ENCODE results near the gene PHC2.

Gene PHC2

GRCh38 chr1:33388805-33389771 lies 41.8 kb downstream of the PHC2 start:
- DNase-seq: no peak

DNA sequence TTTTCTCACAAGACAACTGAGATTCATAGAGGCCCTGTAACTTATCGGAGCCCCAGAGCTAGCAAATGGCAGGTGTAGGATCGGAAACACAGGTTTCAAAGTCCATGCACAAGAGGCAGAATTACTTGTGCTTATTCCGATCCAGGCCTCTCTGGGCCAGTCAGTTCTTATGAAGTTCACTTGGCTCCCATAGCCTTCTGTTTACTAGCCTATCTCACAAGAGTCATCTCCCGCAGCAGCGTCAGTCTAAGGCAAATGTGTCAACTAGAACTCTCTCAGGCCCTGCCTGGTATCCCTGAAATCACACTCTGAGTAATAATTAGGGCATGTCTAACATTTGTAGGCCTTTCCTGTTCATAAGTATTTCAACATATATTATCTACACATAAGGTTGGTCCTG lies 43.3 kb downstream of the PHC2 start:
- no peak for DNase-seq

GRCh38 chr1:33385251-33385650 lies 45.6 kb downstream of the PHC2 start:
- DNase-seq: no peak

DNA sequence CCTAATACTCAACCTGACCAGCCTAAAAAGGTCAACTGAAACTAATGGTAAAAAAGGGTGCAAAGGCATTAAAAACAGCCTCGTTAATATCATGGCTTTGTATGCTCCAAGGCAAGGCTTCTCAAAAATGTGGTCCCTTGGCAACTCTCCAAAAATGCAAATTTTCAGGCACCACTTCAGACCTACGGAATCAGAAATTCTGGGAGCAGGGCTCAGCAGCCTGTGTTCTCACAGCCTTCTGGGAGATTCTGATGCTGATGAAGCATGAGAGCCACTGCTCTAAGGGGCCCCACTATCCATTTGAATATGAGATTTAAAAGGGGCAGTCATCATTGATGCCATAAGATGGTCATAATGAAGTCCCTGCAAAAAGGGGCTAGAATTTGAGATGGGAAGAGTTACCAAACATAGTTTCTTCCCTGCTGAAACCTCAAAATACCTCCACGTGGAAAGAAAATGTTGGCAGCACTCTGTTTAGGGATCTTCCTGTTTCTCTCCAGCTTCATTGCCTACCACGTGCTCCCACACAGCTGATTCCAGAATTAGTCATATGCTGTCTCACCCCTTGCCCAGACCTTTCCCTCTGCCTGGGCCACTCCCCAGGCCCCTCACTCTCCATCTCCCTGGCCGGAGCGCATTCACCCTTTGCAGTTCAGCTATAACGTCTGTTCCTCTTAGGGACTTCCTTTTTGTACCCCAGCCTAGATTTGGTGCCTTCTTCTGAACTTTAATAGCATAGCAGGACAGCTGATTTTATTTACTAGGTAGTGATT lies 46.7 kb downstream of the PHC2 start:
- no peak for DNase-seq

GRCh38 chr1:33383489-33383888 lies 47.4 kb downstream of the PHC2 start:
- no peak for DNase-seq

DNA sequence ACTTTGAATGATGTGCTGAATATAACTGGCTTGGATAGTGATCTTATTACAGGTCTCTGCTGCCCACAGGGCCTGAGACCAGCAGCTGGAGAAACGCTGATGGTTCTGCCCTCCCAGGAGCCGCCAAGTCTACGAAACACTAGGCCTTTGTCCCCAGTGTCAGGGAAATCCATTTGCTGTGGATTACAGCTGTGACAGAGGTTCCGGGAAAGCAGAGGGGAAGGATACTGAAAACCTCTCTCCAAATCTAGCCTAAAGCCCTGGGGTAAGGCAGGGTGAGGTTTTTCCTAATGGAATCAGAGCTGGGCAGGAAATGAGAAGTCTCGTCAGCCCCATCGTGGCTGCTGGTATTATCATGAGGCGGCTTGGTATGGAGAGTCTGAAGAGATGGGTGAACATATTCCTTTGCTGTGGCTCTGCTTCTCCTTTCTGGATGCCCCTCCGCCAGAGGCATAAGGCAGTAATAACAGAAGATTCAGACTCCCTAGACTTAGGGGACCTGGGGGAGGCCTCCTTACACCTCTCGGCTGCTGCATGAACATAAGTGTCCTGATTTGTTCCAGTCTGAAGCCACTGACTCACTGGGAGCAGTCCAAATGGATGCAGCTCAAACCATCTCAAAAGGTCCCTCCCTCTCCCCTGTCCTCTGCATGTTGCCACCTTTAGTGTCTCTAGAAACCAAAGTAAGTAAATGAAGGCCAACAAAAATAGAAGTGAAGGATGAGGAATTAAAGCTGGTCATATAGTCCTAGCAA lies 48.1 kb downstream of the PHC2 start:
- DNase-seq: no peak

DNA sequence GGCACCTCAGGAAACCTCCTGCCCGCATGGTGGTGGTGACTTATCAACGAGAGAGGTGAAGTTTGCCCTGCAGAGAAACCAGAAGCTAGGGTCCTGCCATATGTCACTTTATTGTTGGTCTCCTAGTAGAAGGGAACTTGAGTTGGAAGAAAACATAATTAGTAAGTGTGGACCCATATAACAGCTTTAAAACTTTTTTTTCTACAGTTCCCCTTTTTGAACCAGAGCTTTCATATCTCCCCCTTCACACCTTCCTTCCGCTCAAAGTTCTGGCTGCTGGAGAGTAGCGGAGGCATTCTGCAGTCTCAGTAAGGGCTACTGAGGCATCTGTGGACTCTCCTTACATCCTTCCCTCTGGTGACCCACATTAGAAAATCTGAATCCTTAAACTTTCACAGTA lies 48.9 kb downstream of the PHC2 start:
- no peak for DNase-seq

DNA sequence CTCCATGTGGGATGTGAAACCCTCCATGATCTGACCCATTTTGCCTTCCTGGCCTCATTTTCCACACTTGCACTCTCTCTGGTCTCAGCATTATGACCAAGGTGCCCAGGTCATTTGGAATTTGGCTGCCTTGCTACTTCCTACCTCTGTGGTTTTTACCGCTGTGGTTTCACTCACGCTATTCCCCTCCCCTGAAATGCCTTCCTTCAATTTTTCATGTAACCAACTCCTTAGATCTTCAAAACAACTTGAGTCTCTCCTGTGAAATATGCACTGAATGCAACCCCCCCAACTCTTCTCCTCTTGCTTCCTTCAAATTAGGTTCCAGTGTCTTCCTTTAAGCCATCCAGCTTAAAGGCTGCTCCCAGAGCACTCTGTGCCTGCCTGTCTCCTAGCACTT lies 50.1 kb downstream of the PHC2 start:
- no peak for DNase-seq

DNA sequence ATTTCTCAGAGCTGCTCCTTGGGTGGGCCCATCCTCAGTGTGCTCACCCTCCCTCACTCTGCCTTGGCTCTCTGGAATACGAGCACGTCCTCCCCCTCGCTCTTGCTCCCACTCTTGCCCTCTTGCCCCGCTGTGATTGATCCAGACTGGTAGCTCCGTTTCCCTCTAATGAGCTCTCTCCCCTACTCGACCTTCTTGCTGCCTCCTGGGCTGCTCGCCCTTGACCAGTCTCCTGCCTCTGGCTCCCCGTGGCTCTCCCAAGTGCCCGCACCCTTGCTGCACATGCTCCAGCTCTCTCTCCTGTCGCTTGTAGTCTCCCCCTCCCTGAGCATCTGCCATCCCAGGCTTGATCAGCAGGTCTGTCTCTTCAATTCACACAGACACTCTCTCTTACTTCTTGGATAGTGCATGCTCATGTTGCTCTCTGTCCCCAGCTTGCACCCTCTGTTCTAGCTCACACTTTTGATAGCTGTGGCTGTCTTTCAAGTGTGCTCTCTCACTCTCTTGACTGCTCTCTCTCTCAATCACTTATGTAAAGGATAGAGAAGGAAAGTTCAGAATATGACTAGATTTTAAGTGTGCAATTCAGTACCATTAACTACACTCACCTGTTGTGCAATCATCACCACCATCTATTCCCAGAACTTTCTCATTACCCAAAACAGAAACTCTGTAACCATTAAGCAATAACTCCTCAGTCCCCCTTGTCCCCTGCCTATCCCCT lies 51.1 kb downstream of the PHC2 start:
- DNase-seq: no peak

DNA sequence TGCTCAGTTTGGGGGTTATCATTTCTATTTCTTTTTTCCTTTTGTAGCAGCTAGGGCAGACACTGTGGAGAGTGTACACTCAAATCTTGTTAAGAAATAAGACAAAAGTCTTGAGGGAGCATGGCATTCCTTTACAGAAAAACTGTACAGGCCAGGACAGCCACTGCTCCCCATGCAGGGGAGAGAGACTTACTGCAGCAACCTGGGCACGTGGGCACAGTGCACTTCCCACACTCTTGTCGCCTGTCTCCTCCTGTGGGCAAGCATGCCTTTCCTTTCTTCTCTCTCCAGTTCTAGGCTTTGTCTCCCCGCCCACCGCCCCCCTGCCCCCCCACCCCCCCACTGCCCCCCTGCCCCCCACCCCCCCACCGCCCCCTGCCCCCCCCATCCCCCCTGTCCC lies 51.9 kb downstream of the PHC2 start:
- no peak for DNase-seq

DNA sequence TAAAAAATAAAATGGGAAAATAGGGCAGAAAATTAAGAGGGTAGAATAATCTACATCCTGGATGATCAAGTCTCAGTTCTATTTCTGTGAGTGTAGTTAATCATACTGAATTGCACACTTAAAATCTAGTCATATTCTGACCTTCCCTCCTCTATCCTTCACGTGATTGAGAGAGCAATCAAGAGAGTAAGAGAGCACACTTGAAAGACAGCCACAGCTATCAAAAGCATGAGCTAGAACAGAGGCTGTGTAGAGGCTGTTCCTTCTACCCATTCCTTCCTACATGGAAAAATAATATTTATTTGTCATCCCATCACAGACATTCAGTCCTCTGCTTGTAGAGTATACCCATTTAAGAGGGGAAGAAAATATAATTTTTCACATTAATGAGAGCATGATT lies 52.4 kb downstream of the PHC2 start:
- DNase-seq: no peak

- DNase-seq: no peak
These were observed 53.1 kb downstream of the PHC2 start for GRCh38 chr1:33377756-33378155.

- no peak for DNase-seq
These were observed 53.9 kb downstream of the PHC2 start for GRCh38 chr1:33377013-33377412.

GRCh38 chr1:33375316-33375715 lies 55.6 kb downstream of the PHC2 start:
- DNase-seq: no peak

GRCh38 chr1:33374336-33375105 lies 56.4 kb downstream of the PHC2 start:
- DNase-seq: no peak

DNA sequence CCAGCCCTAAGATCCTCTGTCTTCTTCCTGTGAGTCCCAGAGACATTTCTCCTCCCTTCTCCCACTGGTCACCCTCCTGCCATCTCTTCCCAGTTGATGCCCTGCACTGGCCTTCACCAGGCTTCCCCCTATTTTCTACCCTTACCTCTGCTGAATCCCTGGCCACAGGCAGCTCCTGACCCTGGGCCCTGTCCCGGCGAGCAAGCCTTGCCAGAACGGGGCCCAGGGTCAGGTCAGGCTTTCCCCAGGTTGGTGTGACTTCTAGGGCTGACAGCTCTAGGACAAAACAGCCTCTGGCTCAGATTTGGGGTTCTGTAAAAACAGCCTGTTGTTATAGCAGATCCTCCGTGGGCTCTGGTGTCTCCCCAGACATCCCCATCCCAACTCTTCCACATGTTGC lies 57.3 kb downstream of the PHC2 start:
- DNase-seq: no peak

DNA sequence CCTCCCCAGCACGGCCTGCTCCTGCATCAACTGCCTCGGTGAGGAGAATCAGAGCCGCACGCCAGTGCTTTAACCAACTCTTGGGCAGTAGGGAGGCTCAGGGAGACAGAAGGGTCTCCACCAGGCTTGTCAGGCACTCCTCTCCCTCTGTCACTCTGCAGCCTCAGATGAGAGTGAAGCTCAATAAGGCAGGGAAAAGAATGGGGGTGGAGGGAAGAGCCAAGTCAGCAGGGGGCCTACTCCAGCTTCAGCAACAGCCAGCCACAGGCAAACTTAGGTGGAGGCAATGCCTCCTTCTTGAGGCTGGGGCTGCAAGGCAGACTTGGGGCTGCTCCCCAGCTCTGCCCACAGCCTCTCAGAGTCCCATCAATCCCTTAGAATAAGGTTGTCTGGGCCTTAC lies 58.2 kb downstream of the PHC2 start:
- no peak for DNase-seq

DNA sequence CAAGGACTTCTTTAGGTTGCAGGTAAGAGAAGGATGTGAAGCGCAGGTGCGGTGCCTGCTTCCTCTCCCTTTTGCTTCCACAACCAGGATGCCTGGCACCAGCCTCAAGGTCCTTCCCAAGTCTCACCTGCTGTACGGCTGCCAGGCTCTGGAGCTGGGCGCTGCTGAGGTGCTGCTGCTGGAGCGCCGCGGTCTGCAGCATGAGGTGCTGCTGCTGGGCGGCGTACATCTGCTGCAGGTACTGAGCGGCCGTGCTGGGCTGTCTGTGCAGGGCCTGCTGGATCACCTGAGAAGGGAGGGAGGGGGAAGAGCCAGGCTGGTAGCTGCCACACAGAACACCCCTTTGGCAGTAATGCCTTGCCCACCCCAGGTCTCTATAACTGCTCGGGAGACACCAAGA lies 58.7 kb downstream of the PHC2 start:
- DNase-seq: no peak

- no peak for DNase-seq
These were observed 59.6 kb downstream of the PHC2 start for GRCh38 chr1:33371334-33371733.

- DNase-seq: no peak
These were observed 60.1 kb downstream of the PHC2 start for GRCh38 chr1:33370827-33371226.

DNA sequence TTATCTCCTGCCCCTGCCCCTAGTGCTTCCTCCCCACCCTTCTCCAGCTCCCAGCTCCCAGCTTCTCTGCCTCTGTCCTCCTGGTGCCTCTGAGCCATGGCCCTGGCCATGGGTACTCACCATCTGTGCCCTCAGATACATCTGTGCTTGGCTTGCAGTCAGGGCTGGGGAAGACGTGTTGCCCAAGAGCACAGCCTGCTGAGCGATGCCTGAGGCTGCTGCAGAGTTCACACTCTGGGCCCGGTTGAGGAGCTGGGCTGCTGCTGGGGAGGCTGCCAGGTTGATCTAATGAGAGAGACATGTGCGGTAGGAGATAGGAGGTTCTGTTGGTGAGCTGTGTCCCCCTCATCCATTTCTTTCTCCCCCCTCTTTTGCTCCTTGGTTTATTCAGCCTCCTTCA lies 60.6 kb downstream of the PHC2 start:
- no peak for DNase-seq

- no peak for DNase-seq
These were observed 61.1 kb downstream of the PHC2 start for GRCh38 chr1:33369764-33370163.

All from stimulated activated CD4-positive, alpha-beta T cell treated with anti-CD3 and anti-CD28 coated beads, Interleukin-12 subunit alpha, Interleukin-12 subunit beta, amount 100 ng/mL, for 4 hours (primary cell).